Heart left ventricle (tissue), 13 donors: ENCODE data around the gene SYNDIG1.

Experiments
- POLR2A ChIP-seq, 2 donors: fragments of 450-650 bp; IDR thresholded peaks; one replicate each; pipeline ENCODE4 v1.6.1; 2017; ENCODE audit warnings: antibody characterized with exemption in 2 of 2, mild to moderate bottlenecking in 2 of 2, moderate library complexity in 2 of 2
- TF ChIP-seq, protein P1 (sequence below), 12 donors: fragments of 200-600 bp; sonication (generic) in 4 of 12; IDR thresholded peaks; one replicate each; pipeline versions ENCODE4 v1.5.0 to v1.8.0; 2018 to 2022; ENCODE audit warnings: antibody characterized with exemption in 12 of 12, mild to moderate bottlenecking in 5 of 12
- donor health status: ischemic (EF 13 %, LVEDD 7.1; RV severe dilation, severe dysfunction).
- donor health status: DM: no; HTN: yes; CAD: no.
- donor health status: DM: no; HTN: no; CAD: no.
- donor health status: ischemic (EF 25% LVEDD 6.9; RV normal size, moderate dysfunction).
- donor health status: ischemic (EF 25% LVEDD 5.7; RV mildly dilated, moderate dysfunction).
- donor health status: ischemic (EF 35%, LVEDD 5.7; RV mildly dilated, moderate dysfunction).
- donor health status: nonischemic (EF 11% LVEDD 7.7; RV severe dilation, severe dysfunction).
- donor health status: DM: yes; HTN: yes; CAD: no.
- donor health status: PGD.
- donor health status: ischemic (EF 29% LVEDD 5.4; RV normal size, mild dysfunction).
- donor health status: nonischemic (EF 23%, LVEDD 6.1; RV moderate dilation, normal function).

DNA sequence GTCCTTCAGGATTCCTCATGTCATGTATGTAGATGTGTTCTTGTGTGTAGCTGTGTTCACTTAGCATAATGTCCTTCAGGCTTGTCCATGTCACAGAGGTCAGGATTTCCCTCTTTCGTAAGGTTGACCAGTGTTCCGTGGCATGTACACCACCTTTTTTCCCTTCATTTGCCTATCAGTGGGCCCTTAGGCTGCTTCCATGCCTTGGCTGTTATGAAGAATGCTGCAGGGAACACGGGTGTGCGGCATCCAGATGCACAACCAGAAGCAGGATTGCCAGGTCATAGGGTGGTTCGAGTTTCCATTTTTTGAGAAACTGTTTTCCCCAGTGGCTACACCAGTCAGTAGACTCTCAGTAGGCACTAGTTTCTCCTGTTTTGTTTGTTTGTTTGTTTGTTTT, 29.2 kb downstream of the SYNDIG1 start:
- TF ChIP-seq, protein P1, sequence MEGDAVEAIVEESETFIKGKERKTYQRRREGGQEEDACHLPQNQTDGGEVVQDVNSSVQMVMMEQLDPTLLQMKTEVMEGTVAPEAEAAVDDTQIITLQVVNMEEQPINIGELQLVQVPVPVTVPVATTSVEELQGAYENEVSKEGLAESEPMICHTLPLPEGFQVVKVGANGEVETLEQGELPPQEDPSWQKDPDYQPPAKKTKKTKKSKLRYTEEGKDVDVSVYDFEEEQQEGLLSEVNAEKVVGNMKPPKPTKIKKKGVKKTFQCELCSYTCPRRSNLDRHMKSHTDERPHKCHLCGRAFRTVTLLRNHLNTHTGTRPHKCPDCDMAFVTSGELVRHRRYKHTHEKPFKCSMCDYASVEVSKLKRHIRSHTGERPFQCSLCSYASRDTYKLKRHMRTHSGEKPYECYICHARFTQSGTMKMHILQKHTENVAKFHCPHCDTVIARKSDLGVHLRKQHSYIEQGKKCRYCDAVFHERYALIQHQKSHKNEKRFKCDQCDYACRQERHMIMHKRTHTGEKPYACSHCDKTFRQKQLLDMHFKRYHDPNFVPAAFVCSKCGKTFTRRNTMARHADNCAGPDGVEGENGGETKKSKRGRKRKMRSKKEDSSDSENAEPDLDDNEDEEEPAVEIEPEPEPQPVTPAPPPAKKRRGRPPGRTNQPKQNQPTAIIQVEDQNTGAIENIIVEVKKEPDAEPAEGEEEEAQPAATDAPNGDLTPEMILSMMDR (IDR thresholded peaks at IDR 0.05) = no peak
- no peak for TF ChIP-seq POLR2A (IDR thresholded peaks at IDR 0.05)
